Left ventricle myocardium inferior (tissue), 1 donor: Measurements from ENCODE around the gene CNOT8. TPM values are rescaled to one million over a fixed set of nuclear protein-coding genes. Genes with fewer than 3 reads are reported as not detected.

Experiments
- DNase-seq: peaks from one replicate; pipeline ENCODE4 v3.0.0-alpha.2; 2020
- H3K27ac ChIP-seq: fragments of 200-600 bp; replicated peaks from 2 replicates; pipeline ENCODE4 v1.8.0; 2021
- H3K27me3 ChIP-seq: fragments of 200-600 bp; 2 replicates; pipeline ENCODE4 v1.8.0; 2021; ENCODE audit warnings: low read depth
- H3K36me3 ChIP-seq: fragments of 200-600 bp; 2 replicates; pipeline ENCODE4 v1.8.0; 2021
- H3K4me1 ChIP-seq: fragments of 200-600 bp; 2 replicates; pipeline ENCODE4 v1.8.0; 2021
- H3K4me3 ChIP-seq: fragments of 200-600 bp; 2 replicates; pipeline ENCODE4 v1.8.0; 2021; ENCODE audit warnings: mild to moderate bottlenecking, moderate library complexity
- H3K9me3 ChIP-seq: fragments of 200-600 bp; replicated peaks from 2 replicates; pipeline ENCODE4 v1.8.0; 2021
- intact Hi-C: fragments of 100-400 bp; cut with micrococcal nuclease; formaldehyde crosslinking; loops from one replicate; pipeline ENCODE4 v1.11.0; 2022
- total RNA-seq: library from RNA; stranded (reverse); fragmentation: NEBNext Ultra II Directional; extraction: Animal tissue kit (Norgen Biotek cat#: 25700); gene quantifications from one replicate; pipeline ENCODE4 v1.2.1, GENCODE V29; 2021
- TF ChIP-seq, protein P1 (sequence below): fragments of 200-600 bp; IDR thresholded peaks from 2 replicates; pipeline ENCODE4 v1.8.0; 2021; ENCODE audit warnings: antibody characterized with exemption, mild to moderate bottlenecking, borderline replicate concordance
- donor health status: DM: no; HTN: yes; CAD: no; lungs with severe emphysema.

Gene CNOT8
- total RNA-seq, 1 donor from 2014 or later: 23.3 TPM

DNA sequence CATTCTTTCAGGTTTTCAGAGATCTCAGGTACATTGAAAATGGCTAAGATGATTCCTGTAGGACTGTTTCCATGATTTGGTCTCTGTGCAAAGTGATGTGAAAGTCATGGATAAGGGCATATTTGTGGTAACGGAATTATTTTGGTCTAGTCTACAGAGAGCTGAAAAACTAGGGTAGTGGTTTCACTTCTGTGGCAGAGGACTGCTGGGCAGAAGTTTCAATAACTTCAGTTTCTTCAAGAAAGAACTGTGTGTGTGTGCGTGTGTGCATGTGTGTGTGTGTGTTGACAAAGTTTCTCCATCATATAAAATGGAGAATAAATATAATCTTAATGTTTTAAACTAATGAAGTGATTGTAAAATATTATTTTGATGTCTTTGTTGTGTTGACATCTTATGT lies 4.3 kb downstream of the CNOT8 start:
- TF ChIP-seq, protein P1, sequence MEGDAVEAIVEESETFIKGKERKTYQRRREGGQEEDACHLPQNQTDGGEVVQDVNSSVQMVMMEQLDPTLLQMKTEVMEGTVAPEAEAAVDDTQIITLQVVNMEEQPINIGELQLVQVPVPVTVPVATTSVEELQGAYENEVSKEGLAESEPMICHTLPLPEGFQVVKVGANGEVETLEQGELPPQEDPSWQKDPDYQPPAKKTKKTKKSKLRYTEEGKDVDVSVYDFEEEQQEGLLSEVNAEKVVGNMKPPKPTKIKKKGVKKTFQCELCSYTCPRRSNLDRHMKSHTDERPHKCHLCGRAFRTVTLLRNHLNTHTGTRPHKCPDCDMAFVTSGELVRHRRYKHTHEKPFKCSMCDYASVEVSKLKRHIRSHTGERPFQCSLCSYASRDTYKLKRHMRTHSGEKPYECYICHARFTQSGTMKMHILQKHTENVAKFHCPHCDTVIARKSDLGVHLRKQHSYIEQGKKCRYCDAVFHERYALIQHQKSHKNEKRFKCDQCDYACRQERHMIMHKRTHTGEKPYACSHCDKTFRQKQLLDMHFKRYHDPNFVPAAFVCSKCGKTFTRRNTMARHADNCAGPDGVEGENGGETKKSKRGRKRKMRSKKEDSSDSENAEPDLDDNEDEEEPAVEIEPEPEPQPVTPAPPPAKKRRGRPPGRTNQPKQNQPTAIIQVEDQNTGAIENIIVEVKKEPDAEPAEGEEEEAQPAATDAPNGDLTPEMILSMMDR: no peak
- peaks cover 47% of the 10 kb centered on the region for H3K36me3 ChIP-seq
- DNase-seq: no peak
- no peak overlapping the region for H3K4me3 ChIP-seq
- no peaks in the 10 kb centered on the region for H3K27me3 ChIP-seq
- peaks cover 55% of the 10 kb centered on the region for H3K4me1 ChIP-seq
- H3K9me3 ChIP-seq: no peaks in the 10 kb centered on the region
- intact Hi-C loops: no loop called here
- no peak overlapping the region for H3K27ac ChIP-seq

DNA sequence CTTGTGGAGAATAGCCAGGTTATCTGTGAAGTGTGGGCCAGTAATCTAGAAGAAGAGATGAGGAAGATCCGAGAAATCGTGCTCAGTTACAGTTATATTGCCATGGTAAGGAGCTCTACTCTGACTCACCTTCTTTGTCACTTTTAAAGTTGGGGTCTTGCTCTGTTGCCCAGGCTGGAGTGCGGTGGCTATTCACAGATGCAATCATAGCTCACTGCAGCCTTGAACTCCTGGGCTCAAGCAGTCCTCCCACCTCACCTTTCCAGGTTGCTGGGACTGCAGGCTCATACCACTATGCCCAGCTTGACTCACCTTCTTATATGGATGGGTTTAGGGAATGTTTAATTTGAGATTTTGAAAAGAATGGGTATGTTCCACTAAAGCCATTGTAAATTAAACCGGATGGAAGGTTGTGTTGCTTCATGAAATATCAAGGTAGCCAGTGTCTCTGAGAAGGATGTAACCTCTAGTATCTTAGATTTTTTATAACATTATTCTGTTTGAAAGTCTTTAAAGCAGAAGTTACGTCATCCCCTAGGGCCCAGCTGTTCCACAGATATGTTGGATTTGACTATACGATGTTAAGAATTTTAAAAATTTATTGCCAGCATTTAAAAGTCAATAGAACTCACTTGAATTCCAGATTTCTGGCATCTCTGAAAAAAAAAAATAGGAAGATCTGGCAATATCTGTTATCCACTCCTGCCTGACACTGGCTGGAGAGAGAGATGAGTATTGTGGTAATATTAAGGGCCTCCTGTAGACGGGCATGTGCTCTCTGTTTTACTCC lies 5.1 kb downstream of the CNOT8 start:
- no peaks in the 10 kb centered on the region for H3K9me3 ChIP-seq

DNA sequence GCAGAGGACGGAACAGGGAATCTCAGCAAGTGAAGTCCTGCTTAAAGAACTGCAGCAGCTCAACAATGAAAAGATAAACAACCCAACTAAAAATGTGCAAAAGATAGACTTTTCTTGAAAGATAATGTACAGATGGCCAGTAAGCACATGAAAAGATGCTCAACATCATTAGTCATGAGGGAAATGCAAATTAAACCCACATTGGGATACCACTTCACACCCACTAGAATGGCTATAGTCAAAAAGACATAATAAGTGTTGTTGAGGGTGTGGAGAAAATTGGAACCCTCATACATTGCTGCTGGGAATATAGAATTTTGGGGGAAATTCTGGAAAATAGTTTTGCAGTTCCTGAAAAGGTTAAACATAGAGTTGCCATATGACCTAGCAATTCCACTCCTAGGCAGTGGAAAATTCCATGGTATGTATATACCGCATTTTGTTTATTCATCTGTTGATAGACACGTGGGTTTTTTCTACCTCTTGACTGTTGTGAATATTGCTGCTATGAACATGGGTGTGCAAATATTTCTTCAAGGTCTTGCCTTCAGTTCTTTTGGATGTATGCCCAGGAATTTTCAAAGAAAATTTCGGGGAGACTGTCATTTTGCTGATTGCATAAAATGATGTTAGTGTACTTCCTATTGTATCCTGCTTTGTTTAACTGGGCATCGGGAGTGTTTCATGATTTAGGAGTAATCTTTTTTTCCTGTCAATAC lies 7.2 kb downstream of the CNOT8 start:
- intact Hi-C loops: no loop called here
- H3K27ac ChIP-seq: no peak overlapping the region
- no peaks in the 10 kb centered on the region for H3K9me3 ChIP-seq
- TF ChIP-seq, protein P1: no peak
- peaks cover 64% of the 10 kb centered on the region for H3K36me3 ChIP-seq
- H3K4me3 ChIP-seq: no peak overlapping the region
- DNase-seq: no peak
- peaks cover 33% of the 10 kb centered on the region for H3K4me1 ChIP-seq
- H3K27me3 ChIP-seq: no peaks in the 10 kb centered on the region

More for the DNA sequence above, 5.1 kb downstream of the CNOT8 start:
- intact Hi-C loops: no loop called here
- no peaks in the 10 kb centered on the region for H3K27me3 ChIP-seq
- H3K4me3 ChIP-seq: no peak overlapping the region
- no peak for DNase-seq
- H3K27ac ChIP-seq: no peak overlapping the region
- peaks cover 55% of the 10 kb centered on the region for H3K36me3 ChIP-seq
- TF ChIP-seq, protein P1: no peak
- peaks cover 55% of the 10 kb centered on the region for H3K4me1 ChIP-seq

DNA sequence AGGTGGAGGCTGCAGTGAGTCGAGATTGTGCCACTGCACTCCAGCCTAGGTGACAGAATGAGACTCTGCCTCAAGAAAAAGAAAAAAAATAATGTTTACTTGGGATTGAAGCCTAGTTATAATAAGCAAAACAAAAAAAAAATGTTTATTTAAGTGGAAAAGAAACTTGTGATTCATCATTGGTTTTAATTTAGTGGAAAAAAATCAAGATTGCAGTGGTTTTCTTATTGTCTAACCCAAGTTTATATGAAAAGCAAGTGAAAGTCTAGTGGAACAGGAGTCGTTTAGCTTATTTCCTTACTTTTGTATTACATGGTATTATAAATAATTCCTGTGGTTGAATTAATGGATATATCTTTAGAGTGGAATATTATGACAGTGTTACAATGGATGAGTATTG lies 8.4 kb downstream of the CNOT8 start:
- intact Hi-C loops: no loop called here
- Histone ChIP-seq H3K4me3 (no peak overlapping the region), H3K36me3 (peaks cover 75% of the 10 kb centered on the region), H3K4me1 (peaks cover 21% of the 10 kb centered on the region), H3K27me3 (no peaks in the 10 kb centered on the region), H3K27ac (no peak overlapping the region), H3K9me3 (no peaks in the 10 kb centered on the region)
- TF ChIP-seq, protein P1: no peak
- DNase-seq: no peak

DNA sequence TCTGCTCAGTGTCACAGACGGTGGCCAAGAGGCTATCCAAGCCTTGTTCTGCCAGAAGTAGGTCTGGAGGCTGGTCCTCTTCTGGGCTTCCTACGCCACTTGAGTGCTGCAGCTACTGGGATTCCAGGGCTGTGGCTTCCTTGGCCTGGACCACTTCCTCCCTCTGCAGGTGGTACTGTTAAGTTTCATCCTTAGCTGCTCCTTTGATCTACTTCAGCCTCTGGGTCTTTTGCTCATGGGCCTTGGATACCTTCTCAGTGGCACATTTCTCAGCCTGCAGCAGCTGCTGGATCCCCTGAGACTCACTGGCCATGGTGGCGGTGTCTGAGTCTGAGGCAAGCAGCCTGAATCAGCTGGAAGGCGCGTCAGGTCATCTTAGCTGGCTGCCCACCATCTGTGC lies 10.3 kb downstream of the CNOT8 start:
- TF ChIP-seq, protein P1: no peak
- Histone ChIP-seq H3K4me3 (no peak overlapping the region), H3K4me1 (peaks cover 24% of the 10 kb centered on the region), H3K27me3 (no peaks in the 10 kb centered on the region), H3K9me3 (no peaks in the 10 kb centered on the region), H3K36me3 (peaks cover 86% of the 10 kb centered on the region), H3K27ac (no peak overlapping the region)
- no peak for DNase-seq
- intact Hi-C loops: no loop called here
